Iris pigment epithelial cell (primary cell): Measurements from ENCODE around the gene NXNL2.

Experiments used
- DNase-seq: peaks from one replicate; pipeline ENCODE4 v3.0.0-alpha.2; 2011; ENCODE audit warnings: low read depth

Gene NXNL2

GRCh38 chr9:88531920-88532698, 2.9 kb upstream of the NXNL2 start:
- peak; percentile 86 for DNase-seq

GRCh38 chr9:88533951-88534455, 975 bp upstream of the NXNL2 start:
- DNase-seq, result peak; percentile 66

GRCh38 chr9:88535226-88536022, 446 bp downstream of the NXNL2 start:
- peak; percentile 15 for DNase-seq

GRCh38 chr9:88536023-88536324, 996 bp downstream of the NXNL2 start:
- DNase-seq, result peak; percentile 32

GRCh38 chr9:88536951-88537760, 2.2 kb downstream of the NXNL2 start:
- no peak for DNase-seq

- DNase-seq, result peak; percentile 84
These were observed 2.7 kb downstream of the NXNL2 start for GRCh38 chr9:88537761-88538091.

GRCh38 chr9:88538311-88539085, 3.5 kb downstream of the NXNL2 start:
- no peak for DNase-seq

- DNase-seq, result no peak
These were observed 4.3 kb downstream of the NXNL2 start for GRCh38 chr9:88539246-88539645.

GRCh38 chr9:88540251-88540763, 5.3 kb downstream of the NXNL2 start:
- DNase-seq, result no peak

GRCh38 chr9:88544245-88544644, 9.3 kb downstream of the NXNL2 start:
- DNase-seq, result no peak

- DNase-seq, result no peak
These were observed 16.7 kb downstream of the NXNL2 start for GRCh38 chr9:88551546-88552137.

- DNase-seq, result no peak
These were observed 18.4 kb downstream of the NXNL2 start for GRCh38 chr9:88553350-88553749.

- DNase-seq, result no peak
These were observed 20.4 kb downstream of the NXNL2 start for GRCh38 chr9:88555268-88555980.

- peak; percentile 23 for DNase-seq
These were observed 24.7 kb downstream of the NXNL2 start for GRCh38 chr9:88559661-88560060.

- no peak for DNase-seq
These were observed 32.9 kb downstream of the NXNL2 start for GRCh38 chr9:88567870-88568269.

- no peak for DNase-seq
These were observed 36.4 kb downstream of the NXNL2 start for GRCh38 chr9:88571419-88571818.

- no peak for DNase-seq
These were observed 37.7 kb downstream of the NXNL2 start for GRCh38 chr9:88572684-88573083.

GRCh38 chr9:88574953-88575352, 40.0 kb downstream of the NXNL2 start:
- peak; percentile 50 for DNase-seq

GRCh38 chr9:88577256-88578120, 42.5 kb downstream of the NXNL2 start:
- DNase-seq, result no peak
